ENCODE results near the gene ZDHHC20. TPM values are rescaled to one million over a fixed set of nuclear protein-coding genes. Genes with fewer than 3 reads are reported as not detected.

Gene ZDHHC20
- total RNA-seq, 1 donor from 2014 or later: 110 TPM

- Mint-ChIP-seq H3K27ac (no peak overlapping the region), H3K36me3 (ENCODE audit: insufficient read depth) (no peaks in the 10 kb centered on the region), H3K4me3 (ENCODE audit: low read depth) (no peak overlapping the region), H3K27me3 (peaks cover 31% of the 10 kb centered on the region), H3K4me1 (ENCODE audit: low read depth) (peaks cover 13% of the 10 kb centered on the region), H3K9me3 (ENCODE audit: low read depth) (no peaks in the 10 kb centered on the region)
- no peak for DNase-seq (ENCODE audit: low spot score, unreplicated experiment)
- no peak for TF ChIP-seq CTCF (IDR thresholded peaks at IDR 0.05; ENCODE audit: unreplicated experiment)
Observed at GRCh38 chr13:21328201-21328600, 130.9 kb downstream of the ZDHHC20 start.

GRCh38 chr13:21326155-21327031, 132.7 kb downstream of the ZDHHC20 start:
- Mint-ChIP-seq H3K36me3 (ENCODE audit: insufficient read depth) (no peaks in the 10 kb centered on the region), H3K27me3 (peaks cover 31% of the 10 kb centered on the region), H3K27ac (peak overlapping the region; percentile 25), H3K4me3 (ENCODE audit: low read depth) (peak overlapping the region; percentile 60), H3K9me3 (ENCODE audit: low read depth) (no peaks in the 10 kb centered on the region), H3K4me1 (ENCODE audit: low read depth) (peaks cover 13% of the 10 kb centered on the region)
- DNase-seq (ENCODE audit: low spot score, unreplicated experiment): no peak
- no peak for TF ChIP-seq CTCF (IDR thresholded peaks at IDR 0.05; ENCODE audit: unreplicated experiment)

GRCh38 chr13:21324803-21325202, 134.3 kb downstream of the ZDHHC20 start:
- H3K27me3 Mint-ChIP-seq: peaks cover 31% of the 10 kb centered on the region
- H3K4me3 Mint-ChIP-seq (ENCODE audit: low read depth): no peak overlapping the region
- no peak for TF ChIP-seq CTCF (IDR thresholded peaks at IDR 0.05; ENCODE audit: unreplicated experiment)
- peaks cover 13% of the 10 kb centered on the region for H3K4me1 Mint-ChIP-seq (ENCODE audit: low read depth)
- no peaks in the 10 kb centered on the region for H3K9me3 Mint-ChIP-seq (ENCODE audit: low read depth)
- no peak overlapping the region for H3K27ac Mint-ChIP-seq
- no peaks in the 10 kb centered on the region for H3K36me3 Mint-ChIP-seq (ENCODE audit: insufficient read depth)
- no peak for DNase-seq (ENCODE audit: low spot score, unreplicated experiment)

- Mint-ChIP-seq H3K27me3 (peaks cover 31% of the 10 kb centered on the region), H3K27ac (no peak overlapping the region), H3K36me3 (ENCODE audit: insufficient read depth) (peaks cover 3% of the 10 kb centered on the region), H3K4me3 (ENCODE audit: low read depth) (no peak overlapping the region), H3K9me3 (ENCODE audit: low read depth) (peaks cover 5% of the 10 kb centered on the region), H3K4me1 (ENCODE audit: low read depth) (peaks cover 6% of the 10 kb centered on the region)
- no peak for DNase-seq (ENCODE audit: low spot score, unreplicated experiment)
- no peak for TF ChIP-seq CTCF (IDR thresholded peaks at IDR 0.05; ENCODE audit: unreplicated experiment)
Observed at GRCh38 chr13:21322988-21323387, 136.1 kb downstream of the ZDHHC20 start.

Other genes starting within 250 kb of the ZDHHC20 start
- 45.3 and 49.4 TPM in 2 replicates for gene MICU2, start 144.9 kb upstream of the ZDHHC20 start, total RNA-seq
- gene FGF9, start 211.8 kb upstream of the ZDHHC20 start, total RNA-seq: 15.9 and 16.2 TPM in 2 replicates

Data from progenitor cell of endocrine pancreas (in vitro differentiated cells).